Head of caudate nucleus (tissue), 42 donors: Measurements from ENCODE around the gene MX2.

Experiments used
- DNase-seq, 42 donors: peaks; one replicate each; pipeline versions ENCODE4 v3.0.0 to v3.0.0-alpha.2; 2020 to 2021; ENCODE audit warnings: mixed read lengths in 7 of 42
- intact Hi-C: fragments of 100-400 bp; cut with DNase I; formaldehyde crosslinking; loops from one replicate; pipeline ENCODE4 v1.15.0; 2022

Gene MX2

DNA sequence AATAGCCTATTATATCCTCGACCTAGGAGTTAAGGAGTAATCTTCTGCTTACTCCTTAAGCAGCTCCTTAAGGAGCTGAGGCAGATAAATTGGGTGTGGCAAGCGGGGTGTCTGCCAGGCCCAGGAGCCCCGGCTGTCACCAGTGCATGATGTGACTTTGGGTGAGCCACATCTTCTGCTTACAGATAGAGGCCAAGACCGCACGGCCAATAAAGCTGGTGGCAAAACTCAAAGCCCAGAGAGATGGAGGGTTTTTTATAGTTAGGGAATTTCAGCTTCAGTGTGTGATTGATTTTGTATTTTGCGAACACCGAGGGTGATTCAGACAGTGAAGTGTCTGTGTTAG is 9.8 kb downstream of the MX2 start:
- DNase-seq, result peak in 3 of 42 donors; percentile 2 to 25 (median 17)
- intact Hi-C loops, result no loop called here

DNA sequence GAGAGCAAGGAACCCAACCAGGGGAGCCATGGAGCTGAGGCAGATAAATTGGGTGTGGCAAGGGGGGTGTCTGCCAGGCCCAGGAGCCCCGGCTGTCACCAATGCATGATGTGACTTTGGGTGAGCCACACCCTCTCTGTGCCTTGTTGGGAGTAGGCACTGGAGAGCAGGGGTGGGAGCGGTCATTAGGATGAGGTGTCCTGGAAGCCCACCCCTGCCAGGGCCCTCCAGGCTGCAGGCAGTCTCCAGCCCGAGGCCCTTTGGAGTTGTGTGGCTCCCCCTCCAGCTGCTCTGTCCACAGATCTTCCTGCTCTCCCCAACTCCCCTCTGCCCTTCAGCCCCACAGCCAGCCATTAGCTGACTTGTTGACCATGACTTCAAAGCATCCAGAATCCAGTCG is 11.4 kb downstream of the MX2 start:
- DNase-seq, result peak in 5 of 42 donors; percentile 7 to 37 (median 13)
- intact Hi-C loops, result no loop called here

DNA sequence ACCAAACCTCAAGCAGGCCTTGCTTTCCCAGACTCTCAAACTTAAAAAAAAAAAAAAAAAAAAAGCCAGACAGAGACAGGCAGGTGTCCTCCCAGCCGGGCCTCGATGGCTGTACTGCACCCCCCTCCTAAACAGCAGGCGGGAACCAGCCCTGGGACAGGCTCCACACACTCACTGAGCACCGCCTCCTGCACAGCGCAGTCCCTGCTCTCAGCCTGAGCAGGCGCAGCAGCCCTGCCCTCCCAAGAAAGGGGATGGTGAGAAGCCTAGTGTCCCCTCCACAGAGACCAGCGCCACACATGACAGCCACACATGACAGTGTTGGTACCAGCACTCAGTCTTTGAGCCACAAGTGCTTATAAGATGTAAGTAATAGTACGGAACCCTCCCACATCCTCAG is 11.9 kb downstream of the MX2 start:
- intact Hi-C loops, result no loop called here
- peak in 4 of 42 donors; percentile 5 to 43 (median 20) for DNase-seq

DNA sequence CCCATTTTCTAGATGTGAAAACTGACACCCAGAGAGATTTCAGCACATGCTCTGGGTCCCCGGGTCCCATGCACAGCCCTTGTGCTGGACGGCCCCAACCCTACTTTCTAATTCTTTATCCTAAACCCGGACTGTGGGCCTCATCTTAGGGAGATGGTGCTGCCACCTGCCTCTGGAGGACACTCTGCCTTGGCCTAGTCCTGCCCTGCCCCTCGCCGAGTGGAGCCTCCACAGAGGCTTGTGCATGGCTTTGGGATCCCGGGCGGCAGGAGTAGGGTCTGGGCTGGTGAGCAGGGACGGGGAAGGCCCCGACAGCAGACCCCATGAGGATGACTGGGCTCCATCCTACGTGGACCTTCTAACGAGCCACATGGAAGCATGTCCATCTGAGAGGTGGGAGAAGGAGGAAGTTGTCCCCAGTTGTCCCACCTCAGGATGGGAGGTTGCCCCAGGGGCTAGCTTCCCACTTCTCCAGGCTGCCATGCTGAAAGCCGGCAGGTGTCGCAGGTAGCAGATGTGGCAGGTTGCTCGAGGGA is 12.4 kb downstream of the MX2 start:
- intact Hi-C loops, result no loop called here
- DNase-seq, result peak in 5 of 42 donors; percentile 7 to 28 (median 22)

DNA sequence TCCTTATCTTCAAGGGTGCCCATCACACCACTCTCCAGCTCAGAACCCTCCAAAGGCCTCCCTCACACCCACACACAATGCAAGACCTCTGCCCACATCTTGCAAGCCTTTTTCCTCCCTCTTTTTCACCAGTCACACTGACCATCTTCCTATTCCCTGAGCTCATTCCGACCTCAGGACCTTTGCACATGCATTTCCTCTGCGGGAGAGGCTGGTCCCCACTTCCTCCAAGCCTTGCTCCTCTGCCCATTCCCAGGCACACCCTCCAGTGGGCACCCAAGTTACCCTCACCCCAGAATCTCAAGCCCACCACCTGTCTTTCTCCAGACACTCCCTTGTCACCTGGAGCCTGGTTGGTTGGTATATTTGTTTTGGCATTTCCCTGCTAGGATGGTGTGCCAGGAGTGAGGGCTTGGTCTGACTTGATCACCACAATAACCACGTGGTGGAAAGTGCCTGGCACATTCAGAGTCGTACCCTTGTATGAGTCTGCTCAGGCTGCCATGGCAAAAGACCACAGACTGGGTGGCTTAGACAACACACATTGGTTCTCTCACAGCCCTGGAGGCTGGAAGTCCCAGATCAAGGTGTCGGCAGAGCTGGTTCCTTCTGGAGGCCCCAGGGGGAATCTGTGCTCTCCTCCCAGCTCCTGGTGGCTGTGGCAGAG is 13.2 kb downstream of the MX2 start:
- DNase-seq, result peak in 5 of 42 donors; percentile 4 to 23 (median 11)
- intact Hi-C loops, result no loop called here

DNA sequence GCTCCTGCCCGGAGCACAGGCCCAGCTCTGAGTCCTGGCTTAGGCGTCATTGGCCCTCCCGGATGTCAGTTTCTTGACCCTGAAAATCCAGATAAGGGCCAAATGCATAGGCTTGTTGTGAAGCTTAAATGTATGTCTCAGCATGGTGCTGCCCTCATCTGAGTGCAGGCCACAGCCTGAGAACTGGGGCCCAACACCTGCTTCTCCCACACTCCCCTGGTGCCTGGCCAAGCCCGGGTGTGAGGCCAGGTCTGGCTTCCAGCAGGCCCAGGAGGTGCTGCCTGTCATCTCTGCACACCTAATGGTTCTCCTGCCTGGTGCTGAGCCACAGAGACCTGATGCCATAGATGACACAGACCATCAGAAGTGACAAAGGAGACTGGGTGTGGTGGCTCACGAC is 14.0 kb downstream of the MX2 start:
- peak in 2 of 42 donors; percentile 2 to 6 for DNase-seq
- intact Hi-C loops, result no loop called here

DNA sequence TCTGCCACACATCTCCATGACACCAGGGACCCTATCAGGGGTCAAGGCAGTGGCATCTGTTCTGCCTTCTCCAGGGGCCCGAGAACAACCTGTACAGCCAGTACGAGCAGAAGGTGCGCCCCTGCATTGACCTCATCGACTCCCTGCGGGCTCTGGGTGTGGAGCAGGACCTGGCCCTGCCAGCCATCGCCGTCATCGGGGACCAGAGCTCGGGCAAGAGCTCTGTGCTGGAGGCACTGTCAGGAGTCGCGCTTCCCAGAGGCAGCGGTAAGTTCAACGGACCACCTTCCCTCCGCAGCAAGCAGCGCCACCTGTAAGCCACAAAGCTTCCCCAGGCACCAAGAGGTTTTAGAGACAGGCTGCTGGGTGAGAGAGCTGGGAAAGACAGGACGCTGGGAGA is 15.9 kb downstream of the MX2 start:
- DNase-seq, result peak in 3 of 42 donors; percentile 7 to 12 (median 10)
- intact Hi-C loops, result no loop called here

DNA sequence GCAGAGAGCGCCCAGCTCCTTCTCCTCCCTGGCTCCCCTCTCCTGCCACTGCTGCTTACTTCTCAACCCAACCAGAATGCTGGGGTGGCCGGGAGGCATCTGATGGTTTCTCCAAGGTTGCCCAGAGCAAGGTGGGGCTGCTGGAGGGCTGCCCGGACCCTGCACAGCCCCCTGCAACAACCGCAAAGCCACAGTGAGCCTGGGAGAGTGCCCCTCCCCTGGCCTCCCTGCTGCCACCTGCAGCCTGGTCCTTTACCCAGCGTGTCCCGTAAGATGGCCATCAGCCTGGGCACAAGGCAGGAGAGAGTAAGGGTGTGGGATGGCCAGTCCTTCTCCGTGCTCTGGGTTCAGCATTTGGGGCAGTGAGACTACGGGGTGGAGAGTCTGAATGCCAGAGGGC is 17.0 kb downstream of the MX2 start:
- intact Hi-C loops, result no loop called here
- DNase-seq, result no peak

DNA sequence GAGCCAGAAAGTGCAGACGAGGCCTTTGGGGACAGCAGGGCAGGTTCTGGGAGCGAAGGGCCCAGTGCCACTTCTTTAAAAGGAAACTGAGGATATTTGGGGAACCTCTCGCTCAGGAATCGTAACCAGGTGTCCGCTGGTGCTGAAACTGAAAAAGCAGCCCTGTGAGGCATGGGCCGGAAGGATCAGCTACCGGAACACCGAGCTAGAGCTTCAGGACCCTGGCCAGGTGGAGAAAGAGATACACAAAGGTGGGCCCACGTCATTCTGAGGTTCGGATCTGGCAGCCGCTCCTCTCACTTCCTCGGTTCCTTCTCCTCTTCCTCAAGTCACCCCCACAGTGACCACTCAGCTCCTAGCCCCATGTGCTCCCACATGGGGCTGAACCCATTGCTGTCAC is 18.1 kb downstream of the MX2 start:
- intact Hi-C loops, result no loop called here

DNA sequence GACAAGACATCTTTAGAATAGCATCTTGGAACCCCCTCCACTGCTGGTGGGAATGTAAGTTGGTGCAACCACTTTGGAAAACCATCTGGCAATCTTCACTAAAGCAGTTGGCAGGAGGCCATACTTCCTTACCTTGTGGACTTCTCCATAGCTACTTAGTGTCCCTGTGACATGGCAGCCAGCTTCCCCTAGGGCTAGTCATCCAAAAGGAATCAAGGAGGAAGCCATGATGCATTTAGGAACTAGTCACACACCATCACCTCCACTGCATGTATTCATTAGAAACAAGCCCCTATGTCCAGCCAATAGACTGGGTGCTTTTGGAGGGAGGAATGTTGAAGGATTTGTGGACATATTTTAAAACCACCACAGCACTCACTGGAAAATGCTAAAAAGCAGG is 19.9 kb downstream of the MX2 start:
- no peak for DNase-seq
- intact Hi-C loops, result no loop called here

More for the DNA sequence above, 18.1 kb downstream of the MX2 start:
- peak in 1 of 42 donors; percentile 19 for DNase-seq

DNA sequence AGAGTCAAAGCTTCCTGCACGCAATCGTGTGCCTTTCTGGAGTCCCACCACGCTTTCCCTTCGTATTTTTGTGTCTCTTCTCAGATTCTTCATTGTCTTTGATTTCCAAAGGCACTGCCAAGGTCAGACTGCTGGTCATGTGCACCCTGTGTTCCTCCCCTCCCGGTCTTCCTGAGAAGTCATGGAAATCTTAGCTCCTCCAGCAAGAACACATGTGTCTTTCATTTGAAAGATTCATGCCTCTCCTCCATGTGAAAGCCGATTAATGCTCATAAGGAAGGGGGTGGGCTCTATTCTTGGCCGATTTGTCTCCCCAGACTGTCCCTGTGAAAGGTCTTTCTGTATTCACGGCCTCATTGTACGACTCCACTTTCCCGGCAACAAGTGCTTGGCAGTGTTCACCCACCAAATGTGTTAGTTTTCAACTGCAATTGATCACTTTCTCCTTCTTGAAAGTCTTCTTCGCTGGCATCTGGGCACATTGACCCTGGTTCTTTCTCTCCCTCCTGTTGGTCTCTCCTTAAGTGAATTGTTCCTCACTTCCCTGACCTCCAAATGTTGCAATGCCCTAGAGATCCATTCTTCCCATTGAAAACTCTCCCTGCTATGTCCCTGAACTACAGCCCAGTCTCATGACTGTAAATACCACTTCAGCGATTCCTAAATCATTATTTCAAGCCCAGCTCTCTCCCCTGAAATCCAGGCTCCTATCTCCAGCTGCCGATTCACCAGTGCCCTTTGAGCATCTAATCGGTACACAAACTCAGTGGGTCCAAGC is 25.4 kb downstream of the MX2 start:
- no peak for DNase-seq
- intact Hi-C loops, result no loop called here

DNA sequence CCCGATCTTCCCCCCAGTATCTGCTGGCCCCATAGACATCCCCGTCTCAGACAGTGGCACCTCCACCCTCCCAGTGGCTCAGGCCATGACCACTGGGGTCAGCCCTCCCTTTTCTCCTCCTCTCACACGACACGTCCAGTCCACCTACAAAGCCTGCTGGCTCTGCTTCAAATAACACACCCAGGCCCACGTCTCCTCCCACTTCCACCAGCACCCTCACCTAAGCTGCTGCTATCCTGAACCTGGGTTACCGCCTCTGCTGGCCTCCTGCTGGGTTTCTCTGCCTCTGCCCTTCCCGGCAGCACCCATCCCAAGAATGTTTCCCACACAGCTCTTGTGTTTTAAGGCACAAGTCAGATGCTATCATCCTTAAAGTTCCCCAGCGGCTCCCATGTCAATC is 26.0 kb downstream of the MX2 start:
- intact Hi-C loops, result no loop called here
- no peak for DNase-seq

DNA sequence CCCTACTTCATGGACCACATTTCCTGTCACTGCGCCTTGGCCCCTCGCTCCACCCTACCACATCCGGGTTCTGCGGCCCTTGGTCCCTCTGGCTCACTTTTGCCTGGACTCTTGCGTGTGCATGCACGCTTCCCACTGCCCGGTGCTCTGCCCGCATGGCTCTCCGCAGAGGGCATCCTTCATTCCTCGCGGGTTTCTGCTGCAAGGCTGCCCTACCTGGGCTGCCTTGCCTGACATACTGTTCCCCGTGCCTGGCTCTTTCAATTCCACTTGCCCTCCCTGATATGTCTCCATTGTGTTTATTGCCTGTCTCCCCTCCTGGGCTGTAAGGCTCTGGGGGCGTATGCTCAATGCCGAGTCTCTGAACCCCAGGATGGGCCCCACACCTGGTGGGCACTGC is 26.4 kb downstream of the MX2 start:
- intact Hi-C loops, result no loop called here
- DNase-seq, result no peak

DNA sequence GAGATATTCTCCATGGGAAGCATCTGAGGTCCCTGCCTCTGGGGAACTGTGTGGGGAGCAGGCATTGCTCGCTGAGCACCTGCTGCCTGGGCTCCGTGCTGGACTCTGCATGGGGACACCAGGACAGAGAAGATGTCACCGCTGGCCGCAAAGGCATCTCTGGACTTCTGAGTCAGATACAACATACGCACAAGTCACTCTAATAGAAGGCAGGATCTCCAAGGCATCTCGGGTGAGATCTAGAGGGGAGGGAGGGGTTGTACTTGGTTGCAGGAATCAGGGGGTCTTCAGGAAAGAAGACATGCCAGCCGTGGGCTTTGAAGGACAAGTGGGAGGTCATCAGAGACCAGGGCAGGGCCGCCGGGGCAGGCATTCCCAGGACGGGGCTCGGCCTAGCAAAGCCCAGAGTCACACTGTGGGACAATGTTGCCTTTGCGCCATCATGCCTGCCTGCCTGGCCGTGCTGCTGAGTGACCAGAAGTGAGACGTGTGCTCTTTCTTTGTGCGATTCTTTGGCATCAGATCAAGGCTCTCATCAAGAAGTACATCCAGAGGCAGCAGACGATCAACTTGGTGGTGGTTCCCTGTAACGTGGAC is 28.3 kb downstream of the MX2 start:
- intact Hi-C loops, result no loop called here
- DNase-seq, result no peak

DNA sequence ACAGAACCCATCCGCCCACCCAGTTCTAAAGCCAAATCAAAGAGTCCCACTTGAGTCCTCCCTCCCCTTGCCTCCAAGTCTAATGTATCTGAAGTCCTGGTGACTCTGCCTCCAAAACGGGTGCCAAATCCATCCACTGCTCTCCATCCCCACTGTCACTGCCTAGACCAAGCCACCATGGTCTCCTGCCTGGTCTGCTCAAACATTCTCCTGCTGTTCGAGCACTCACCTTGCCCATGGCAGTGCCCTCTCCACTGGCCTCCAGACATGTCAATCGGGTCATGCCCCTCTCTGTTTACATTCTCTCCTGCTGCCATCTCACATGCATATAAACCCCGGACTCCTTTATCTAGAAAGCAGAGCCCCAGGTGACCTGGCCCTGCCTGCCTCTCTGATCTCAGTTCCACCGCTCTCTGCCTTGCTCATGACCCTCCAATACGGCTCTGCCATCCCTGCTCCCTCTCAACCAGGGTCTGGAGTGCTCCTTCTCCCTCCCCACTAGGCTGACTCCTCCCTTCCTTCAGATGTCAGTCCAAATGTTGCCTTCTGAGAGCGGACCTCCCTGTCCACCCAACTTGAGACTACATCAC is 32.1 kb downstream of the MX2 start:
- DNase-seq, result peak in 1 of 42 donors; percentile 7
- intact Hi-C loops, result no loop called here

DNA sequence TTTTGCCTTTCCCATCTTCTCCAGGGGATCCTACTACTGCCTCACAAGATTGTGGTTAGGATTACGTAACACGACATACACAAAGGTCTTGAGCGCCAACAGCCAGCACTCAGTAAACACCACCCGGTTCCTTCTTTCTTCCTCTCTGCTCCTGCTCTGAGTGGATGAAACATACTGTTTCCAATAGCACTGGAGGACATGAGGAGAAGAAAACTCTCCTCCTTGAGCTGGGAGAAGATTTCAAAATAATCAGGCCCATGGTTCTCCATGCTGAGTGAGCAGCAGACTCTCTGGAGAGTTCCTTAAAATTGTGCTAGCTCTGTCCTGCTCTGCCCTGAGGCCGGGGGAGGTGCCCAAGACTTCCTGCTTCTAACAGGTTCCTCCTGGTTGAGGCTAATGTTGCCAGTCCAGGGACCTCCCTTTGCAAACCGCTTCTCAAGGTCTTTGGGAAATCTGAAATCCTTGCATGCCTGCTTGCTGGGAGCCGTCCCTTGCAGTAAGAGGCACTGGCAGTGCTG is 34.8 kb downstream of the MX2 start:
- peak in 19 of 42 donors; percentile 7 to 51 (median 21) for DNase-seq
- intact Hi-C loops, result no loop called here

DNA sequence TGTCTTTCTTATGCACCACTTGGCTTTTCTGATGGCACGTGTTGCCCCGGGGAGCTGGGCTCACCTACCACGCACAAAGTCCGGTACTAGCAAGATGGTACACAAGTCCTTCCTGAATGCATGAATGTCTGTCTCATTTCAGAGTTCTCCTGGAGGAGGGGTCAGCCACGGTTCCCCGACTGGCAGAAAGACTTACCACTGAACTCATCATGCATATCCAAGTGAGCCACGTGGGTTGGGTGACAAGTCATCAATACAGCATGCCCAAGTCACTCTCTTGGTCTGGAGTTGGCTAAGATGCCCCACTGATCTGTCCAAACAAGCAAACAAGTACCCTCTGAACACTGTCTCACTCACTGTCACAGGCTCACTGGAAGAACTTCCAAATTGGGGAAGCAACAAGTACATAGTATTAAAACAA is 35.7 kb downstream of the MX2 start:
- peak in 1 of 42 donors; percentile 18 for DNase-seq
- intact Hi-C loops, result no loop called here

DNA sequence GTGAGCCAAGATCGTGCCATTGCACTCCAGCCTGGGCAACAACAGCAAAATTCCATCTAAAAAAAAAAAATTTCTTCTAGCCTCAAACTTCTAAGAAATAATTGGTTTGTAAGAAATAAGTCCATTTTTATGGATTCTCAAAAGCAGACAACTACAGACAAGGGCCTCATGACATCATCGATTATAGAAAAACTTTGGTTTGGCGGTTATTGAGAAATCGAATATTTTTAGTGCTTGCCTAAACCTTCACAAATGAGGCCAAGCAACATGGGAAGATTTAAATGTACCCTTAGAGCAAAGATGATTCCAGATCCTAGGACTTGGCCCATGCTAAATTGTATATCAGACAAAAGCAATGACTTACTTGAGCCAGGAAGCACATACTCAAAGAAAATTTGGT is 36.4 kb downstream of the MX2 start:
- intact Hi-C loops, result no loop called here
- DNase-seq, result no peak

DNA sequence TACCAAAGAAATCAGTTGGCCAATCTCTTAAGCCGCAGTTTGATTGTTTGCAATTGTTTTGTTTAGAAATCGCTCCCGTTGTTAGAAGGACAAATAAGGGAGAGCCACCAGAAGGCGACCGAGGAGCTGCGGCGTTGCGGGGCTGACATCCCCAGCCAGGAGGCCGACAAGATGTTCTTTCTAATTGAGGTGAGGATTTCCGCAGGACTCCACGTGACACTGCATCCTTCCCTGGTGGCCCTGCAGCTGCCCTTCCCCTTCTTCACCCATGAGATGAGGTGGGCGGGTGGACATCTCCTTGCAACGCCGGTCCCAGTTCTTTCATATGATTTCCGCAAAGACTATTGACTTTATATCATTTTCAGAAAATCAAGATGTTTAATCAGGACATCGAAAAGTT is 37.0 kb downstream of the MX2 start:
- intact Hi-C loops, result no loop called here
- peak in 1 of 42 donors; percentile 14 for DNase-seq
